Trophoblast cell (in vitro differentiated cells and primary cell): ENCODE measurements around the gene ANKEF1.

Source experiments
- DNase-seq, 2 donors: peaks; one replicate each; pipeline ENCODE4 v3.0.0-alpha.2; 2016
- H2AFZ ChIP-seq: 2 replicates; pipeline ENCODE4 v1.6.1; 2013; ENCODE audit warnings: low read length, moderate library complexity, mild to moderate bottlenecking; ENCODE audit not compliant: insufficient read depth, poor library complexity
- H2AK5ac ChIP-seq: 2 replicates; pipeline ENCODE4 v1.6.1; 2013; ENCODE audit warnings: mild to moderate bottlenecking, low read length
- H2BK120ac ChIP-seq: 2 replicates; pipeline ENCODE4 v1.6.1; 2013; ENCODE audit warnings: low read length, mild to moderate bottlenecking, moderate library complexity; ENCODE audit not compliant: insufficient read depth, poor library complexity
- H2BK12ac ChIP-seq: 2 replicates; pipeline ENCODE4 v1.6.1; 2013; ENCODE audit warnings: mild to moderate bottlenecking, low read length, moderate library complexity
- H2BK5ac ChIP-seq: 2 replicates; pipeline ENCODE4 v1.6.1; 2013; ENCODE audit warnings: low read length, low read depth, moderate library complexity, mild to moderate bottlenecking; ENCODE audit not compliant: poor library complexity
- H3K14ac ChIP-seq: 2 replicates; pipeline ENCODE4 v1.6.1; 2013; ENCODE audit warnings: mild to moderate bottlenecking, low read length
- H3K18ac ChIP-seq: 2 replicates; pipeline ENCODE4 v1.6.1; 2013; ENCODE audit warnings: mild to moderate bottlenecking, low read length
- H3K23ac ChIP-seq: 2 replicates; pipeline ENCODE4 v1.6.1; 2013; ENCODE audit warnings: low read length
- H3K27ac ChIP-seq: 2 replicates; pipeline ENCODE4 v1.5.1; 2013; ENCODE audit warnings: low read depth, mild to moderate bottlenecking, inconsistent platforms, low read length, moderate library complexity
- H3K27me3 ChIP-seq: 2 replicates; pipeline ENCODE4 v1.6.1; 2013; ENCODE audit warnings: inconsistent platforms, mild to moderate bottlenecking, low read length, moderate library complexity; ENCODE audit not compliant: insufficient read depth
- H3K36me3 ChIP-seq, 2 experiments: 1 replicate in 1 of 2; 2 replicates in 1 of 2; pipeline ENCODE4 v1.6.1; 2013; ENCODE audit warnings: low read length in 2 of 2, mild to moderate bottlenecking in 2 of 2, moderate library complexity in 1 of 2; ENCODE audit not compliant: insufficient read depth in 2 of 2, control insufficient read depth in 1 of 2
- H3K4ac ChIP-seq: 2 replicates; pipeline ENCODE4 v1.6.1; 2013; ENCODE audit warnings: low read depth, mild to moderate bottlenecking, low read length, moderate library complexity
- H3K4me1 ChIP-seq, 2 experiments: 1 replicate in 1 of 2; 2 replicates in 1 of 2; pipeline ENCODE4 v1.6.1; 2013; ENCODE audit warnings: low read length in 2 of 2, mild to moderate bottlenecking in 2 of 2, moderate library complexity in 1 of 2; ENCODE audit not compliant: insufficient read depth in 2 of 2, control insufficient read depth in 1 of 2
- H3K4me2 ChIP-seq: 2 replicates; pipeline ENCODE4 v1.6.1; 2013; ENCODE audit warnings: inconsistent platforms, mild to moderate bottlenecking, low read length, moderate library complexity
- H3K4me3 ChIP-seq: 2 replicates; pipeline ENCODE4 v1.5.1; 2013; ENCODE audit warnings: mild to moderate bottlenecking, low read depth, low read length, inconsistent platforms
- H3K79me1 ChIP-seq: one replicate; pipeline ENCODE4 v1.6.1; 2013; ENCODE audit warnings: low read length
- H3K79me2 ChIP-seq: 2 replicates; pipeline ENCODE4 v1.6.1; 2013; ENCODE audit warnings: low read length, mild to moderate bottlenecking; ENCODE audit not compliant: control insufficient read depth, insufficient read depth, poor library complexity
- H3K9ac ChIP-seq: 2 replicates; pipeline ENCODE4 v1.6.1; 2013; ENCODE audit warnings: mild to moderate bottlenecking, low read length
- H3K9me3 ChIP-seq: 2 replicates; pipeline ENCODE4 v1.6.1; 2013; ENCODE audit warnings: low read depth, mild to moderate bottlenecking, control low read depth, inconsistent platforms, low read length; ENCODE audit not compliant: insufficient read depth
- H4K12ac ChIP-seq: 2 replicates; pipeline ENCODE4 v1.6.1; 2013; ENCODE audit warnings: low read depth, mild to moderate bottlenecking, low read length, moderate library complexity
- H4K8ac ChIP-seq: 2 replicates; pipeline ENCODE4 v1.6.1; 2013; ENCODE audit warnings: low read depth, mild to moderate bottlenecking, low read length, moderate library complexity
- H4K91ac ChIP-seq: one replicate; pipeline ENCODE4 v1.6.1; 2013; ENCODE audit warnings: low read depth, mild to moderate bottlenecking, low read length, moderate library complexity
- WGBS: extraction: QIAGEN DNeasy Blood & Tissue Kit; methylation state at CpG from one replicate; pipeline ENCODE4 v1.1.7; 2013; ENCODE audit warnings: missing lambda C conversion rate; ENCODE audit not compliant: insufficient read length, insufficient coverage; ENCODE audit errors: extremely low coverage; 5-methylcytosine and 5-hydroxymethylcytosine counted together

The ANKEF1 gene

DNA sequence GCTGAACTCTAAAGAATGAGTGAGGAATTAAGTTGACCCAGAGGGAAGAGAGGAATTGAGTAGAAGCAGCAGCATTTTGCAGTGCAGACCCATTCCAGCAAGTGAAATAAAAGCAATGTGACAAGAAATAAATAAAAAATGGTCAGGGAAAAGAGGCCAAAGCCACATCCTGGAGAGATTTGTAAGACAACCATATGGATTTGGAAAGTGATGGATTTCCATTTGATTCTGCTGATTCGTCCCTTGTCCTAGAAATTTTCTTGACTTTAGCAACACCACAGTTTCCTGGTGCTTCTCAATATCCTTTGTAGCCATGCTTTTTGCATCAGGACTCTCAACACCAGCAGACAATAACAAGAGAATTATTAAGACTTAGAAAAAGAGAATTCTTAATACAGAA, 29.8 kb downstream of the ANKEF1 start:
- H3K23ac ChIP-seq, result no peak overlapping the region
- no peak overlapping the region for H4K12ac ChIP-seq
- no peaks in the 10 kb centered on the region for H3K9me3 ChIP-seq
- H2AK5ac ChIP-seq, result no peak overlapping the region
- no peak overlapping the region for H4K91ac ChIP-seq
- no peak overlapping the region for H2AFZ ChIP-seq
- no peak overlapping the region for H2BK5ac ChIP-seq
- H3K4ac ChIP-seq, result no peak overlapping the region
- no peak overlapping the region for H3K4me3 ChIP-seq
- no peak overlapping the region for H4K8ac ChIP-seq
- no CpG with 5 or more reads among the region's 1 CpG for WGBS
- H3K27me3 ChIP-seq, result no peaks in the 10 kb centered on the region
- H3K36me3 ChIP-seq, result no peaks in the 10 kb centered on the region
- DNase-seq, result no peak
- no peaks in the 10 kb centered on the region for H3K79me2 ChIP-seq
- H2BK120ac ChIP-seq, result no peak overlapping the region
- H3K4me1 ChIP-seq, result peaks cover 0 to 2% of the 10 kb centered on the region in 2 experiments
- H3K4me2 ChIP-seq, result no peak overlapping the region
- no peaks in the 10 kb centered on the region for H3K79me1 ChIP-seq
- no peak overlapping the region for H3K9ac ChIP-seq
- no peak overlapping the region for H3K27ac ChIP-seq
- H3K14ac ChIP-seq, result no peak overlapping the region
- no peak overlapping the region for H2BK12ac ChIP-seq
- no peak overlapping the region for H3K18ac ChIP-seq

DNA sequence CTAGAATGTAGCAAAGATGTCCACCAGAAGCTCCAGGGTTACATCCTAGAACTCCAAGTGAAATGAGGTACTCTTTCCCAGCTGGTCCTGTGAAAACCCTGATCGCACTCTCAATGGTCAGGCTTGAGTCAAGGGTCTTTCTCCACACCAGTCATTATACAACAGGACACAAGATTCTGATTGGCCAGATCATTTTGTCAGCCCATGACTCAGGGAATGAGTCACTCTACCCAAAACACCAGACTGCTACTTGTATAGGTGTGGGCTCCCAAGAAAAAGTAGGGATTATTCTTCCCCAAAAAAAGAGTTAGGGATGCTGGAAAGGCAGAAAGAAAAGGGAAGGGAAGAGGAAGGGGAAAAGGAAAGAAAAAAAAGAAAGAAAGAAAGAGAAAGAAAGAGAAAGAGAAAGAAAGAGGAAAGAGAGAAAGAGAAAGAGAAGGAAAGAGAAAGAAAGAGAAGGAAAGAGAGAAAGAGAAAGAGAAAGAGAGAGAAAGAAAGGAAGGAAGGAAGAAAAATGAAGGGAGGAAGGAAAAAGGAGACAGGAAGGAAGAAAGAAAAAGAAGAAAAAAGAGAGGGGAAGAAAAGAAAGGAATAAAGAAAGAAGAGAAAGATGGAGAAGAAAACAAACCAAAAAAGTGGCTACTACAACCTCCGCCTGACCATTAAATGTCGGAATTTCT, 30.5 kb downstream of the ANKEF1 start:
- no CpG with 5 or more reads among the region's 3 CpGs for WGBS

DNA sequence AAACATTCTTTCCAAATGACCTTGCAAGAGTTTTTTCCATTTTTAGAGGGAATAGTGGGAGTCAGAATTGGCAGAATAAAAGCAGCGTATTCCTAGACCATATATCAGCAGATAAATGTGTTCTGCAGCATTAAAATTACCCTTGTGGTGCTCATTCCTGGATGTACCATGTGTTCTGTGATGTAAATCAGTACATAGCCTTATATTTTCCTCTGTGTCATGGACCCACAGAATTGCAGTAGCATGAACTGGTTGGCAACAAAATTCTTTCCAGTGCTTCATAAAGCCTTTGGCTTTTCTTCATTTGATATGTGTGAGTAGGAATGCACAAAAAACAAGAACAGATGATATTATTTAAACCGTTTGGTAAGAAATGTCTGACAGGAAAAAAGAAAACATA, 32.5 kb downstream of the ANKEF1 start:
- Histone ChIP-seq H2BK120ac (no peak overlapping the region), H3K18ac (no peak overlapping the region), H4K12ac (no peak overlapping the region), H3K4me1 (no peaks in the 10 kb centered on the region), H4K8ac (no peak overlapping the region), H3K23ac (no peak overlapping the region), H3K36me3 (no peaks in the 10 kb centered on the region), H4K91ac (no peak overlapping the region), H3K79me2 (no peaks in the 10 kb centered on the region), H2AK5ac (no peak overlapping the region), H2BK12ac (no peak overlapping the region), H3K9ac (no peak overlapping the region), H3K4me3 (no peak overlapping the region), H3K27ac (no peak overlapping the region), H3K14ac (no peak overlapping the region), H2AFZ (no peak overlapping the region), H2BK5ac (no peak overlapping the region), H3K79me1 (no peaks in the 10 kb centered on the region), H3K4ac (no peak overlapping the region), H3K4me2 (no peak overlapping the region), H3K9me3 (no peaks in the 10 kb centered on the region), H3K27me3 (no peaks in the 10 kb centered on the region)
- no CpG with 5 or more reads among the region's 2 CpGs for WGBS
- no peak for DNase-seq

More for the DNA sequence above, 30.5 kb downstream of the ANKEF1 start:
- Histone ChIP-seq H3K27ac (no peak overlapping the region), H3K23ac (no peak overlapping the region), H4K8ac (no peak overlapping the region), H3K18ac (no peak overlapping the region), H3K79me1 (no peaks in the 10 kb centered on the region), H3K4me1 (peaks cover 0 to 2% of the 10 kb centered on the region in 2 experiments), H3K14ac (no peak overlapping the region), H3K9ac (no peak overlapping the region), H4K12ac (no peak overlapping the region), H3K27me3 (no peaks in the 10 kb centered on the region), H3K4me2 (no peak overlapping the region), H3K79me2 (no peaks in the 10 kb centered on the region), H2AFZ (no peak overlapping the region), H2AK5ac (no peak overlapping the region), H3K36me3 (no peaks in the 10 kb centered on the region), H2BK5ac (no peak overlapping the region), H3K4me3 (no peak overlapping the region), H3K4ac (no peak overlapping the region), H2BK120ac (no peak overlapping the region), H2BK12ac (no peak overlapping the region), H4K91ac (no peak overlapping the region), H3K9me3 (no peaks in the 10 kb centered on the region)
- no peak for DNase-seq

DNA sequence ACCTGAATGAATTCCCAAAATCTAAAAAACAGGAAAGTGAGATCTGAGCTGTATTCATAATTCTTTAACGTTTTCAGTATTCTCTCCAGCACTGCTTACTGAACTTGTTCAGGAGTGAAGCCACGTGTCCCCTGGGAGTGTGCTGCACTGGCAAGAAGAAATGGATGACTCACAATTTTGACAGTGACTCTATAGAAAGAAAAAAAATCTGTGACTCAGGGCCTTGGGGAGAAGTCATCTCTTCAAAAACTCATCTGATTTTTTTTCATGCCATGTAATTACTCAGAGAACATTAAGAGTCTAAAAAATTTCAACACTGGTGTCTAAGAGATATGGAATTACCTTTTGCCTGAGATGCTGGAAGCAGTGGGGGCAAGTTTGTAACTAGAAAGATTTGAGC, 39.7 kb downstream of the ANKEF1 start:
- Histone ChIP-seq H3K9ac (no peak overlapping the region), H3K79me1 (peaks cover 2% of the 10 kb centered on the region), H3K23ac (no peak overlapping the region), H4K12ac (no peak overlapping the region), H2BK12ac (no peak overlapping the region), H2BK5ac (no peak overlapping the region), H3K4me1 (no peaks in the 10 kb centered on the region), H3K27me3 (no peaks in the 10 kb centered on the region), H2BK120ac (no peak overlapping the region), H3K27ac (no peak overlapping the region), H2AK5ac (no peak overlapping the region), H3K4me3 (no peak overlapping the region), H3K79me2 (no peaks in the 10 kb centered on the region), H3K14ac (no peak overlapping the region), H3K36me3 (no peaks in the 10 kb centered on the region), H2AFZ (no peak overlapping the region), H3K9me3 (no peaks in the 10 kb centered on the region), H3K18ac (no peak overlapping the region), H4K8ac (no peak overlapping the region), H3K4ac (no peak overlapping the region), H4K91ac (no peak overlapping the region), H3K4me2 (no peak overlapping the region)
- no CpG with 5 or more reads among the region's 2 CpGs for WGBS
- DNase-seq, result peak; percentile 30 to 44
